SK-N-SH treated with all-trans-retinoic acid at 6 μM for 48 hours (cell line): Measurements from ENCODE around the gene MFN2.

Source experiments
- ATAC-seq: fragments of 200-7000 bp; cut with Tn5 transposase; 3 replicates; pipeline ENCODE4 v1.9.1; 2020; ENCODE audit warnings: mild to moderate bottlenecking, moderate library complexity
- ARNTL ChIP-seq: fragments of 450-650 bp; formaldehyde crosslinking; IDR thresholded peaks from 2 replicates; pipeline ENCODE4 v1.5.0; 2020; ENCODE audit warnings: low read depth, mild to moderate bottlenecking, moderate library complexity, borderline replicate concordance
- BACH2 ChIP-seq: fragments of 250-450 bp; sonication (Bioruptor Pico); IDR thresholded peaks from 2 replicates; pipeline ENCODE4 v1.9.0; 2021; ENCODE audit warnings: mild to moderate bottlenecking, borderline replicate concordance
- CSDC2 ChIP-seq: fragments of 250-450 bp; sonication (Bioruptor Pico); IDR thresholded peaks from 2 replicates; pipeline ENCODE4 v1.5.0; 2020; ENCODE audit warnings: mild to moderate bottlenecking, moderate library complexity
- ESRRG ChIP-seq: fragments of 250-450 bp; sonication (Bioruptor Pico); IDR thresholded peaks from 2 replicates; pipeline ENCODE4 v1.6.1; 2021; ENCODE audit warnings: mild to moderate bottlenecking
- GLIS3 ChIP-seq: fragments of 250-450 bp; sonication (Bioruptor Pico); IDR thresholded peaks from 2 replicates; pipeline ENCODE4 v1.5.0; 2020; ENCODE audit warnings: mild to moderate bottlenecking, moderate library complexity
- ISL1 ChIP-seq: fragments of 250-450 bp; sonication (Bioruptor Pico); IDR thresholded peaks from 2 replicates; pipeline ENCODE4 v2.1.2; 2022; ENCODE audit warnings: mild to moderate bottlenecking, moderate library complexity
- OSR1 ChIP-seq: fragments of 250-450 bp; sonication (Bioruptor Pico); IDR thresholded peaks from 2 replicates; pipeline ENCODE4 v1.8.0; 2022; ENCODE audit warnings: moderate library complexity, mild to moderate bottlenecking, inconsistent platforms
- POU6F1 ChIP-seq: fragments of 250-450 bp; sonication (Bioruptor Pico); IDR thresholded peaks from 2 replicates; pipeline ENCODE4 v1.8.0; 2021; ENCODE audit warnings: low read depth, mild to moderate bottlenecking, moderate library complexity, borderline replicate concordance
- PPARA ChIP-seq: fragments of 250-450 bp; sonication (Bioruptor Pico); IDR thresholded peaks from 2 replicates; pipeline ENCODE4 v1.5.0; 2020; ENCODE audit warnings: mild to moderate bottlenecking, borderline replicate concordance
- RARB ChIP-seq: fragments of 250-450 bp; sonication (Bioruptor Pico); IDR thresholded peaks from 2 replicates; pipeline ENCODE4 v1.8.0; 2021; ENCODE audit warnings: mild to moderate bottlenecking, moderate library complexity
- SNAI2 ChIP-seq: fragments of 250-450 bp; sonication (Bioruptor Pico); IDR thresholded peaks from 2 replicates; pipeline ENCODE4 v1.5.0; 2020; ENCODE audit warnings: mild to moderate bottlenecking, moderate library complexity
- TCF4 ChIP-seq: fragments of 250-450 bp; sonication (Bioruptor Pico); IDR thresholded peaks from 2 replicates; pipeline ENCODE4 v1.8.0; 2021; ENCODE audit warnings: mild to moderate bottlenecking, moderate library complexity, borderline replicate concordance
- TOX ChIP-seq: fragments of 250-450 bp; sonication (Bioruptor Pico); IDR thresholded peaks from 2 replicates; pipeline ENCODE4 v1.8.0; 2021; ENCODE audit warnings: mild to moderate bottlenecking, moderate library complexity, borderline replicate concordance
- TSHZ2 ChIP-seq: fragments of 250-450 bp; sonication (Bioruptor Pico); IDR thresholded peaks from 2 replicates; pipeline ENCODE4 v1.5.0; 2020; ENCODE audit warnings: mild to moderate bottlenecking, moderate library complexity
- ZC3H10 ChIP-seq: fragments of 250-450 bp; sonication (Bioruptor Pico); IDR thresholded peaks from 2 replicates; pipeline ENCODE4 v1.5.1; 2021; ENCODE audit warnings: mild to moderate bottlenecking, moderate library complexity
- ZFP3 ChIP-seq: fragments of 250-450 bp; sonication (Bioruptor Pico); IDR thresholded peaks from 2 replicates; pipeline ENCODE4 v1.5.0; 2020; ENCODE audit warnings: mild to moderate bottlenecking, moderate library complexity
- ZFP30 ChIP-seq: fragments of 450-650 bp; formaldehyde crosslinking; IDR thresholded peaks from 2 replicates; pipeline ENCODE4 v1.5.0; 2022; ENCODE audit warnings: mild to moderate bottlenecking, moderate library complexity
- ZNF565 ChIP-seq: fragments of 450-650 bp; formaldehyde crosslinking; conservative IDR thresholded peaks from 2 replicates; pipeline ENCODE4 v1.5.0; 2020; ENCODE audit warnings: low read depth, mild to moderate bottlenecking, moderate library complexity
- ZNF70 ChIP-seq: fragments of 450-650 bp; formaldehyde crosslinking; IDR thresholded peaks from 2 replicates; pipeline ENCODE4 v1.5.0; 2020; ENCODE audit warnings: mild to moderate bottlenecking, moderate library complexity
- ZNF8 ChIP-seq: fragments of 450-650 bp; formaldehyde crosslinking; IDR thresholded peaks from 2 replicates; pipeline ENCODE4 v1.5.0; 2020; ENCODE audit warnings: mild to moderate bottlenecking, moderate library complexity
- TF ChIP-seq, protein P1 (sequence below): fragments of 250-450 bp; sonication (Bioruptor Pico); IDR thresholded peaks from 2 replicates; pipeline ENCODE4 v1.8.0; 2020; ENCODE audit warnings: mild to moderate bottlenecking, moderate library complexity, borderline replicate concordance
- TF ChIP-seq, protein P2 (sequence below): fragments of 250-450 bp; sonication (Bioruptor Pico); IDR thresholded peaks from 2 replicates; pipeline ENCODE4 v1.5.1; 2021; ENCODE audit warnings: mild to moderate bottlenecking, moderate library complexity
- TF ChIP-seq, protein P3 (sequence below): fragments of 250-450 bp; sonication (Bioruptor Pico); IDR thresholded peaks from 2 replicates; pipeline ENCODE4 v1.5.1; 2020; ENCODE audit warnings: low read depth, mild to moderate bottlenecking, moderate library complexity

The MFN2 gene

DNA sequence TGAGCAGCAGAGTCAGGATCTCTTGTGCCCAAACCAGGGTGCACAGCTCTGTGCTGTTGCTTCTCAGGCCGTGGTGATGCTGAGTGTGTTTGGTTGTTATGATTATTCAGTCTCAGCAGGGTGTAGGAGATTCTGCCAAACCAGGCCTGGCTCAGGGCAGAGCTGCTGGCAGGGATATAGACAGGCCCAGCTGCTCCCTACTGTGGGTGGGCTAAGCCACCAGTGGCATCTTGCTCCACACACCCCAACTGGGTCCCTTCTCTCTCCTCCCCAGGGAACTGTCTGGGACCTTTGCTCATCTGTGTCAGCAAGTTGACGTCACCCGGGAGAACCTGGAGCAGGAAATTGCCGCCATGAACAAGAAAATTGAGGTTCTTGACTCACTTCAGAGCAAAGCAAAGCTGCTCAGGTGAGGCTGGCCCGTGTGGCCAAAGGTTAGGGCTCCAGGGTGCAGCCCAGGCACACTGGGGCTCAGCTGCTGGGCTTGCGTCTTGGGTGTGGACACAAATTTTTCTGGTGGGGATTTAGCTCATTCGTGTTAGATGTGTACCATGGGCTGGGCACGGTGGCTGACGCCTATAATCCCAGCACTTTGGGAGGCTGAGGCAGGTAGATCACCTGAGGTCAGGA is 29.2 kb downstream of the MFN2 start:
- TF ChIP-seq ZNF8, result no peak
- TF ChIP-seq PPARA (CRISPR knock-in tag), result no peak
- TF ChIP-seq RARB (CRISPR knock-in tag), result no peak
- TF ChIP-seq ZNF565 (CRISPR knock-in tag), result no peak
- TF ChIP-seq, protein P1, sequence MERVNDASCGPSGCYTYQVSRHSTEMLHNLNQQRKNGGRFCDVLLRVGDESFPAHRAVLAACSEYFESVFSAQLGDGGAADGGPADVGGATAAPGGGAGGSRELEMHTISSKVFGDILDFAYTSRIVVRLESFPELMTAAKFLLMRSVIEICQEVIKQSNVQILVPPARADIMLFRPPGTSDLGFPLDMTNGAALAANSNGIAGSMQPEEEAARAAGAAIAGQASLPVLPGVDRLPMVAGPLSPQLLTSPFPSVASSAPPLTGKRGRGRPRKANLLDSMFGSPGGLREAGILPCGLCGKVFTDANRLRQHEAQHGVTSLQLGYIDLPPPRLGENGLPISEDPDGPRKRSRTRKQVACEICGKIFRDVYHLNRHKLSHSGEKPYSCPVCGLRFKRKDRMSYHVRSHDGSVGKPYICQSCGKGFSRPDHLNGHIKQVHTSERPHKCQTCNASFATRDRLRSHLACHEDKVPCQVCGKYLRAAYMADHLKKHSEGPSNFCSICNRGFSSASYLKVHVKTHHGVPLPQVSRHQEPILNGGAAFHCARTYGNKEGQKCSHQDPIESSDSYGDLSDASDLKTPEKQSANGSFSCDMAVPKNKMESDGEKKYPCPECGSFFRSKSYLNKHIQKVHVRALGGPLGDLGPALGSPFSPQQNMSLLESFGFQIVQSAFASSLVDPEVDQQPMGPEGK (CRISPR knock-in tag), result no peak
- no peak for TF ChIP-seq SNAI2
- TF ChIP-seq OSR1 (CRISPR knock-in tag), result no peak
- TF ChIP-seq ZC3H10 (CRISPR knock-in tag), result no peak
- no peak for TF ChIP-seq ISL1 (CRISPR knock-in tag)
- TF ChIP-seq, protein P2, sequence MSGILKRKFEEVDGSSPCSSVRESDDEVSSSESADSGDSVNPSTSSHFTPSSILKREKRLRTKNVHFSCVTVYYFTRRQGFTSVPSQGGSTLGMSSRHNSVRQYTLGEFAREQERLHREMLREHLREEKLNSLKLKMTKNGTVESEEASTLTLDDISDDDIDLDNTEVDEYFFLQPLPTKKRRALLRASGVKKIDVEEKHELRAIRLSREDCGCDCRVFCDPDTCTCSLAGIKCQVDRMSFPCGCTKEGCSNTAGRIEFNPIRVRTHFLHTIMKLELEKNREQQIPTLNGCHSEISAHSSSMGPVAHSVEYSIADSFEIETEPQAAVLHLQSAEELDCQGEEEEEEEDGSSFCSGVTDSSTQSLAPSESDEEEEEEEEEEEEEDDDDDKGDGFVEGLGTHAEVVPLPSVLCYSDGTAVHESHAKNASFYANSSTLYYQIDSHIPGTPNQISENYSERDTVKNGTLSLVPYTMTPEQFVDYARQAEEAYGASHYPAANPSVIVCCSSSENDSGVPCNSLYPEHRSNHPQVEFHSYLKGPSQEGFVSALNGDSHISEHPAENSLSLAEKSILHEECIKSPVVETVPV (CRISPR knock-in tag), result no peak
- TF ChIP-seq, protein P3, sequence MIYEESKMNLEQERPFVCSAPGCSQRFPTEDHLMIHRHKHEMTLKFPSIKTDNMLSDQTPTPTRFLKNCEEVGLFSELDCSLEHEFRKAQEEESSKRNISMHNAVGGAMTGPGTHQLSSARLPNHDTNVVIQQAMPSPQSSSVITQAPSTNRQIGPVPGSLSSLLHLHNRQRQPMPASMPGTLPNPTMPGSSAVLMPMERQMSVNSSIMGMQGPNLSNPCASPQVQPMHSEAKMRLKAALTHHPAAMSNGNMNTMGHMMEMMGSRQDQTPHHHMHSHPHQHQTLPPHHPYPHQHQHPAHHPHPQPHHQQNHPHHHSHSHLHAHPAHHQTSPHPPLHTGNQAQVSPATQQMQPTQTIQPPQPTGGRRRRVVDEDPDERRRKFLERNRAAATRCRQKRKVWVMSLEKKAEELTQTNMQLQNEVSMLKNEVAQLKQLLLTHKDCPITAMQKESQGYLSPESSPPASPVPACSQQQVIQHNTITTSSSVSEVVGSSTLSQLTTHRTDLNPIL, result no peak
- TF ChIP-seq ESRRG (CRISPR knock-in tag), result no peak
- TF ChIP-seq TSHZ2 (CRISPR knock-in tag), result no peak
- no peak for TF ChIP-seq ARNTL
- TF ChIP-seq TCF4 (CRISPR knock-in tag), result no peak
- TF ChIP-seq POU6F1, result no peak
- TF ChIP-seq ZFP3 (CRISPR knock-in tag), result no peak
- TF ChIP-seq BACH2 (CRISPR knock-in tag), result no peak
- ATAC-seq, result no peak

DNA sequence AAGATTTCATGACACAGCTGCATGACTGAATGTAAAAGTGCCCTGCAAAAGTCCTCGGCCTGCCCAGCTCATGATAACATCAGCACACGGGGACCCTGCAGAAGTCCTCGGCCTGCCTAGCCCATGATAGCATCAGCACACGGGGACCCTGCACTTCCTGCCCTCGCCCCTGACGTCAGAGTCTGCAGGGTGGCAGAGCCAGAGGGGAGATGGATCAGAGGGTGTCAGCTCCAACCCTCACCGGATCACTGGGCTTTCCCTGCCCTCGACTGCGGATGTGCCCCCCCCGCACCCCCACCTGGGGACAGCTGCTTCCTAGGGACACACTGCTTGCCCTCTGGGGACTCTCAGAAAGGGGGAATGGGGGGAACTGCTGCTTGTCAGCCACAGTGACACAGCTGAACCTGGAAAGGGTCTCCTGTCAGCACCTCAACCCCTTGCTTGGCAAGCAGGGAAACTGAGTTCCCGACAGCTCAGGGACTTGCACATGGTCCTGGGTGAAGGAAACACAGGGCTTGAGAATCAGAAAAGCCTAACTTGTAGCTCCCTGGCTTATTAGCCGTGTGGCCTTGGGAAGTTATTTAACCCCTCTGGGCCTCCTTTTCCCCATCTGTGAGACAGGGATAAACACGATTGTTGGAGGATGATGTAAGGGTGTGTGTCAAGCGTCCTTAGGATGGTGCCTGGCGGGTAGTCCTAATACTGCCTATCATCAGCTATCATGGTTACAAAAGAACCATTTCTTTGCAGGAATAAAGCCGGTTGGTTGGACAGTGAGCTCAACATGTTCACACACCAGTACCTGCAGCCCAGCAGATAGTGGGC is 30.7 kb downstream of the MFN2 start:
- no peak for ATAC-seq
- TF ChIP-seq ZNF70 (CRISPR knock-in tag), result no peak
- no peak for TF ChIP-seq TCF4 (CRISPR knock-in tag)
- no peak for TF ChIP-seq GLIS3 (CRISPR knock-in tag)
- no peak for TF ChIP-seq BACH2 (CRISPR knock-in tag)
- TF ChIP-seq ZC3H10 (CRISPR knock-in tag), result no peak
- TF ChIP-seq SNAI2, result no peak
- TF ChIP-seq PPARA (CRISPR knock-in tag), result no peak
- TF ChIP-seq, protein P3, result no peak
- TF ChIP-seq ISL1 (CRISPR knock-in tag), result no peak
- TF ChIP-seq ZNF565 (CRISPR knock-in tag), result no peak
- no peak for TF ChIP-seq ZFP30
- TF ChIP-seq ZNF8, result no peak
- TF ChIP-seq TOX (CRISPR knock-in tag), result no peak
- no peak for TF ChIP-seq POU6F1
- TF ChIP-seq, protein P2 (CRISPR knock-in tag), result no peak
- no peak for TF ChIP-seq ZFP3 (CRISPR knock-in tag)
- TF ChIP-seq OSR1 (CRISPR knock-in tag), result no peak
- no peak for TF ChIP-seq CSDC2 (CRISPR knock-in tag)
- TF ChIP-seq ESRRG (CRISPR knock-in tag), result no peak
